HepG2 (cell line): ENCODE data around the gene PXK. TPM values are rescaled to one million over a fixed set of nuclear protein-coding genes. Genes with fewer than 3 reads are reported as not detected.

ENCODE experiments used
- CEBPG ChIP-seq: IDR thresholded peaks from 2 replicates; pipeline ENCODE4 v1.6.1; 2016
- CHD4 ChIP-seq: fragments of 200-600 bp; sonication (generic); IDR thresholded peaks from 2 replicates; pipeline ENCODE4 v1.7.0; 2017; ENCODE audit warnings: mild to moderate bottlenecking, low read length, borderline replicate concordance
- DBP ChIP-seq: sonication (generic); formaldehyde crosslinking; IDR thresholded peaks from 2 replicates; pipeline ENCODE4 v1.4.0; 2020; ENCODE audit warnings: missing genetic modification reagents; ENCODE audit errors: not compliant biosample characterization
- ETV5 ChIP-seq: IDR thresholded peaks from 2 replicates; pipeline ENCODE4 v1.6.1; 2018; ENCODE audit warnings: missing biosample characterization, missing genetic modification reagents, inconsistent platforms, borderline replicate concordance
- IKZF1 ChIP-seq: fragments of 450-650 bp; IDR thresholded peaks from 2 replicates; pipeline ENCODE4 v1.7.1; 2016
- MAZ ChIP-seq, 2 experiments: sonication (generic) in 1 of 2; formaldehyde crosslinking in 1 of 2; IDR thresholded peaks; 2 replicates each; pipeline versions ENCODE4 v1.5.0 to v1.6.1; 2012 to 2020; ENCODE audit warnings: low read depth in 2 of 2, mild to moderate bottlenecking in 2 of 2, borderline replicate concordance in 1 of 2, improper control_type of control experiment in 1 of 2, low read length in 1 of 2, missing genetic modification reagents in 1 of 2, moderate library complexity in 1 of 2
- SOX6 ChIP-seq, 2 experiments: fragments of 450-650 bp in 1 of 2; sonication (generic) in 1 of 2; formaldehyde crosslinking in 1 of 2; IDR thresholded peaks; 2 replicates each; pipeline versions ENCODE4 v1.4.0 to v1.6.1; 2017 to 2020; ENCODE audit warnings: antibody characterized with exemption in 1 of 2, mild to moderate bottlenecking in 1 of 2, missing genetic modification reagents in 1 of 2
- TEAD3 ChIP-seq: optimal IDR thresholded peaks from 2 replicates; pipeline ENCODE3; 2016; ENCODE audit warnings: borderline replicate concordance
- THAP7 ChIP-seq: sonication (generic); formaldehyde crosslinking; IDR thresholded peaks from 2 replicates; pipeline ENCODE4 v1.8.1; 2023; ENCODE audit warnings: mild to moderate bottlenecking, missing genetic modification reagents
- XBP1 ChIP-seq: sonication (generic); formaldehyde crosslinking; IDR thresholded peaks from 2 replicates; pipeline ENCODE4 v1.5.0; 2020; ENCODE audit warnings: missing genetic modification reagents
- ZFP90 ChIP-seq: sonication (generic); formaldehyde crosslinking; IDR thresholded peaks from 2 replicates; pipeline ENCODE4 v1.8.0; 2022; ENCODE audit warnings: missing genetic modification reagents, mild to moderate bottlenecking, inconsistent platforms, borderline replicate concordance
- ZKSCAN5 ChIP-seq: sonication (generic); formaldehyde crosslinking; IDR thresholded peaks from 2 replicates; pipeline ENCODE4 v1.5.1; 2020; ENCODE audit warnings: mild to moderate bottlenecking, missing genetic modification reagents
- ZNF816 ChIP-seq: sonication (generic); formaldehyde crosslinking; IDR thresholded peaks from 2 replicates; pipeline ENCODE4 v1.8.0; 2022; ENCODE audit warnings: missing genetic modification reagents, mild to moderate bottlenecking, borderline replicate concordance
- polyA plus RNA-seq, 8 experiments: library from polyadenylated mRNA; depleted of rRNA in 3 of 8; stranded (reverse) in 7 of 8; unstranded in 1 of 8; fragments of >200 nt; fragmentation: Illumina TruSeq in 4 of 8; extraction: Trizol in 4 of 8; gene quantifications; 2 replicates each; pipeline versions ENCODE4 v1.2.1 to v1.2.3, GENCODE V29; 2011 to 2016; ENCODE audit warnings: low read depth in 4 of 8, missing spikeins in 1 of 8, mixed read lengths in 1 of 8; ENCODE audit not compliant: insufficient read depth in 1 of 8
- total RNA-seq, 5 experiments: library from RNA; depleted of rRNA; stranded (reverse); fragments of >200 nt; fragmentation: Illumina TruSeq; extraction: Trizol; gene quantifications; 2 replicates each; pipeline ENCODE4 v1.2.3, GENCODE V29; 2016; ENCODE audit warnings: low read depth in 1 of 5
- TF ChIP-seq, protein P1 (sequence below): sonication (generic); formaldehyde crosslinking; IDR thresholded peaks from 2 replicates; pipeline ENCODE4 v1.5.1; 2020; ENCODE audit warnings: mild to moderate bottlenecking, missing genetic modification reagents, moderate library complexity
- TF ChIP-seq, protein P2 (sequence below): IDR thresholded peaks from 2 replicates; pipeline ENCODE4 v1.6.1; 2016; ENCODE audit warnings: missing genetic modification reagents, missing compliant biosample characterization
- TF ChIP-seq, protein P3 (sequence below): sonication (generic); formaldehyde crosslinking; IDR thresholded peaks from 2 replicates; pipeline ENCODE4 v1.4.0; 2020; ENCODE audit warnings: mild to moderate bottlenecking, low read depth, missing genetic modification reagents
- TF ChIP-seq, protein P4 (sequence below): sonication (generic); formaldehyde crosslinking; IDR thresholded peaks from 2 replicates; pipeline ENCODE4 v1.4.0; 2020; ENCODE audit warnings: missing genetic modification reagents, borderline replicate concordance

PXK gene
- total and polyA plus RNA-seq, 2 of the 13 experiments (the other 11 are each of a cell fraction or from before 2014, with no cell fraction given) = 6.4 to 18.6 TPM

- TF ChIP-seq, protein P1, sequence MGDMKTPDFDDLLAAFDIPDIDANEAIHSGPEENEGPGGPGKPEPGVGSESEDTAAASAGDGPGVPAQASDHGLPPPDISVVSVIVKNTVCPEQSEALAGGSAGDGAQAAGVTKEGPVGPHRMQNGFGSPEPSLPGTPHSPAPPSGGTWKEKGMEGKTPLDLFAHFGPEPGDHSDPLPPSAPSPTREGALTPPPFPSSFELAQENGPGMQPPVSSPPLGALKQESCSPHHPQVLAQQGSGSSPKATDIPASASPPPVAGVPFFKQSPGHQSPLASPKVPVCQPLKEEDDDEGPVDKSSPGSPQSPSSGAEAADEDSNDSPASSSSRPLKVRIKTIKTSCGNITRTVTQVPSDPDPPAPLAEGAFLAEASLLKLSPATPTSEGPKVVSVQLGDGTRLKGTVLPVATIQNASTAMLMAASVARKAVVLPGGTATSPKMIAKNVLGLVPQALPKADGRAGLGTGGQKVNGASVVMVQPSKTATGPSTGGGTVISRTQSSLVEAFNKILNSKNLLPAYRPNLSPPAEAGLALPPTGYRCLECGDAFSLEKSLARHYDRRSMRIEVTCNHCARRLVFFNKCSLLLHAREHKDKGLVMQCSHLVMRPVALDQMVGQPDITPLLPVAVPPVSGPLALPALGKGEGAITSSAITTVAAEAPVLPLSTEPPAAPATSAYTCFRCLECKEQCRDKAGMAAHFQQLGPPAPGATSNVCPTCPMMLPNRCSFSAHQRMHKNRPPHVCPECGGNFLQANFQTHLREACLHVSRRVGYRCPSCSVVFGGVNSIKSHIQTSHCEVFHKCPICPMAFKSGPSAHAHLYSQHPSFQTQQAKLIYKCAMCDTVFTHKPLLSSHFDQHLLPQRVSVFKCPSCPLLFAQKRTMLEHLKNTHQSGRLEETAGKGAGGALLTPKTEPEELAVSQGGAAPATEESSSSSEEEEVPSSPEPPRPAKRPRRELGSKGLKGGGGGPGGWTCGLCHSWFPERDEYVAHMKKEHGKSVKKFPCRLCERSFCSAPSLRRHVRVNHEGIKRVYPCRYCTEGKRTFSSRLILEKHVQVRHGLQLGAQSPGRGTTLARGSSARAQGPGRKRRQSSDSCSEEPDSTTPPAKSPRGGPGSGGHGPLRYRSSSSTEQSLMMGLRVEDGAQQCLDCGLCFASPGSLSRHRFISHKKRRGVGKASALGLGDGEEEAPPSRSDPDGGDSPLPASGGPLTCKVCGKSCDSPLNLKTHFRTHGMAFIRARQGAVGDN (CRISPR knock-in tag) = no peak; the same call in 1 of the 2 replicates
- TF ChIP-seq CEBPG (CRISPR knock-in tag) (peak; percentile 94), DBP (CRISPR knock-in tag) (no peak), SOX6 (IDR thresholded peaks at IDR 0.05) (no peak), SOX6 (CRISPR knock-in tag; IDR thresholded peaks at IDR 0.05) (peak; percentile 96), ZFP90 (peak; percentile 52; the same call in 1 of the 2 replicates), MAZ (IDR thresholded peaks at IDR 0.05; ENCODE audit: borderline replicate concordance, low read depth, low read length) (no peak), MAZ (CRISPR knock-in tag; IDR thresholded peaks at IDR 0.05; ENCODE audit: low read depth) (peak; percentile 49; the same call in 1 of the 2 replicates), ZNF816 (no peak), THAP7 (CRISPR knock-in tag) (no peak), TEAD3 (peak; percentile 60), XBP1 (no peak), CHD4 (no peak), ETV5 (CRISPR knock-in tag) (peak; percentile 94; the same call in 1 of the 2 replicates), ZKSCAN5 (CRISPR knock-in tag) (no peak), IKZF1 (no peak)
- TF ChIP-seq, protein P2, sequence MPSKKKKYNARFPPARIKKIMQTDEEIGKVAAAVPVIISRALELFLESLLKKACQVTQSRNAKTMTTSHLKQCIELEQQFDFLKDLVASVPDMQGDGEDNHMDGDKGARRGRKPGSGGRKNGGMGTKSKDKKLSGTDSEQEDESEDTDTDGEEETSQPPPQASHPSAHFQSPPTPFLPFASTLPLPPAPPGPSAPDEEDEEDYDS (CRISPR knock-in tag) = peak; percentile 81
- TF ChIP-seq, protein P3, sequence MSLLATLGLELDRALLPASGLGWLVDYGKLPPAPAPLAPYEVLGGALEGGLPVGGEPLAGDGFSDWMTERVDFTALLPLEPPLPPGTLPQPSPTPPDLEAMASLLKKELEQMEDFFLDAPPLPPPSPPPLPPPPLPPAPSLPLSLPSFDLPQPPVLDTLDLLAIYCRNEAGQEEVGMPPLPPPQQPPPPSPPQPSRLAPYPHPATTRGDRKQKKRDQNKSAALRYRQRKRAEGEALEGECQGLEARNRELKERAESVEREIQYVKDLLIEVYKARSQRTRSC (CRISPR knock-in tag) = 0 out of 2 replicates have a peak, but pooled peaks have one; percentile 64
- TF ChIP-seq, protein P4, sequence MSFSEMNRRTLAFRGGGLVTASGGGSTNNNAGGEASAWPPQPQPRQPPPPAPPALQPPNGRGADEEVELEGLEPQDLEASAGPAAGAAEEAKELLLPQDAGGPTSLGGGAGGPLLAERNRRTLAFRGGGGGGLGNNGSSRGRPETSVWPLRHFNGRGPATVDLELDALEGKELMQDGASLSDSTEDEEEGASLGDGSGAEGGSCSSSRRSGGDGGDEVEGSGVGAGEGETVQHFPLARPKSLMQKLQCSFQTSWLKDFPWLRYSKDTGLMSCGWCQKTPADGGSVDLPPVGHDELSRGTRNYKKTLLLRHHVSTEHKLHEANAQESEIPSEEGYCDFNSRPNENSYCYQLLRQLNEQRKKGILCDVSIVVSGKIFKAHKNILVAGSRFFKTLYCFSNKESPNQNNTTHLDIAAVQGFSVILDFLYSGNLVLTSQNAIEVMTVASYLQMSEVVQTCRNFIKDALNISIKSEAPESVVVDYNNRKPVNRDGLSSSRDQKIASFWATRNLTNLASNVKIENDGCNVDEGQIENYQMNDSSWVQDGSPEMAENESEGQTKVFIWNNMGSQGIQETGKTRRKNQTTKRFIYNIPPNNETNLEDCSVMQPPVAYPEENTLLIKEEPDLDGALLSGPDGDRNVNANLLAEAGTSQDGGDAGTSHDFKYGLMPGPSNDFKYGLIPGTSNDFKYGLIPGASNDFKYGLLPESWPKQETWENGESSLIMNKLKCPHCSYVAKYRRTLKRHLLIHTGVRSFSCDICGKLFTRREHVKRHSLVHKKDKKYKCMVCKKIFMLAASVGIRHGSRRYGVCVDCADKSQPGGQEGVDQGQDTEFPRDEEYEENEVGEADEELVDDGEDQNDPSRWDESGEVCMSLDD = peak; percentile 87; the same call in 1 of the 2 replicates
Observed at GRCh38 chr3:58471025-58471887, 138.6 kb downstream of the PXK start (continued).
